ENCODE results near the gene EID2B. TPM values are rescaled to one million over a fixed set of nuclear protein-coding genes. Genes with fewer than 3 reads are reported as not detected.

The EID2B gene
- total and polyA plus RNA-seq, 8 donors: 2.0 to 5.6 (median 4.6) TPM

- peaks cover 39 to 99% of the 10 kb centered on the region in 2 donors for H3K27me3 ChIP-seq
- peak overlapping the region; percentile 11 to 34 for H3K4me3 ChIP-seq
- no peak for ATAC-seq
- H3K4me1 ChIP-seq: peaks cover 0 to 12% of the 10 kb centered on the region in 2 donors
- intact Hi-C loops (cut with DNase I): no loop called here
- no peak for DNase-seq
- no peaks in the 10 kb centered on the region for H3K36me3 ChIP-seq
- H3K27ac ChIP-seq: no peak overlapping the region
- no peaks in the 10 kb centered on the region for H3K9me3 ChIP-seq
- no peak for TF ChIP-seq CTCF (IDR thresholded peaks at IDR 0.05)
Observed at GRCh38 chr19:39507715-39508364, 24.8 kb downstream of the EID2B start.

- no peak for TF ChIP-seq CTCF (IDR thresholded peaks at IDR 0.05)
- intact Hi-C loops (cut with DNase I): no loop called here
- Histone ChIP-seq H3K4me1 (peaks cover 0 to 16% of the 10 kb centered on the region in 2 donors), H3K4me3 (peak overlapping the region; percentile 11 to 34), H3K27ac (no peak overlapping the region), H3K36me3 (no peaks in the 10 kb centered on the region), H3K27me3 (peaks cover 38 to 99% of the 10 kb centered on the region in 2 donors), H3K9me3 (no peaks in the 10 kb centered on the region)
- peak; percentile 47 for ATAC-seq
- DNase-seq: peak in 2 of 4 donors; percentile 50 to 71
Observed at GRCh38 chr19:39506944-39507714, 25.5 kb downstream of the EID2B start.

DNA sequence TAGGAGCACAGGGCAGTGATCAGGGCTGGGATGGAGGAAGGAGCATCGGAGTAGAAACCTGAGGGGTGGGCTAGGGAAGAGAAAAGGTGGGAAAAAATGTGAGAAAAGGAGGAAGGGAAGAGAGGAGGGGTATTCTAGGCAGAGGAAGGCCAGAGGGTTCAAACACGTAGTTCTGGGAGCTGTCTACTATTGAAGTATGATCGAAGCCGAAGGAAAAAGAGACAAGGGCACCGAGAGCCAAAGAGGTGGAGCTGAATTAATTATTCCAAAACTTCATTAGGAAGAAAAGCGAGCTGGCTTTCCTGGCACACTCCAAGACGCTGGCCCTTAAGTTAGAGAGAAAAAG is 26.1 kb downstream of the EID2B start:
- no peak for ATAC-seq
- no peak overlapping the region for H3K4me3 ChIP-seq

DNA sequence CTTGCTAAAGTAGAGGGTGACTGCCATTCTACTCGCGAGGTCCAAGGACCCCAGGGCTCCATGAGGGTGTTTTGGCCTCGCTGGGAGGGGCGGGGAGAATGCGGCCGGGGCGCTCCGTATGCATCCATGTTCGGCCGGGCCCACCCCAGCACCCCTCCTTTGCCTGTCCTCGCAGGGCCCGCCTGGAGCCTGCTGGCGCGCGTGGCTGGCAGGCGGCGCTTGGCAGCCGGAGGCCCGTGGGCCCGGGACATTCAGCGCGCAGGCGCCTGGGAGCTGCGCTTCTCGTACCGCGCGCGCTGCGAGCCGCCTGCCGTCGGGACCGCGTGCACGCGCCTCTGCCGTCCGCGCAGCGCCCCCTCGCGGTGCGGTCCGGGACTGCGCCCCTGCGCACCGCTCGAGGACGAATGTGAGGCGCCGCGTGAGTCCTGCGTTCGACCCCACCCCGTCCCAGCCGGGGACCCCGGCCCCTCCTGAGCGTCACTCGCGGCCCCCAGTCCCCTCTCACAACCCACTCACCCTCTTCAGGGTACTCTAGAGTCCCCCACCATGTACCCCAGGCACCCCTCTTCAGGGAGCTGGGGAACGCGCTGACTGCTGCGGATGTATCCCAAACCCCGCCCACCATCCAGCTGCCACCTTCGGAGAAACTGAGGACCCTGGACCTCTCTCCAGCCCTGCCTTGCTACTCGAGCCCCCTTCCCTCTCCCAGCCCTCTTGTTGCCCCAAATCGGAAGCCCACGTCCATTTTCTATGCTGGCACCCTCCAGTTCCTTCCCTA is 29.8 kb downstream of the EID2B start:
- peak; percentile 81 to 92 for TF ChIP-seq CTCF (IDR thresholded peaks at IDR 0.05)
- no peaks in the 10 kb centered on the region for H3K9me3 ChIP-seq
- peaks cover 60 to 100% of the 10 kb centered on the region in 2 donors for H3K27me3 ChIP-seq
- no peaks in the 10 kb centered on the region for H3K36me3 ChIP-seq
- intact Hi-C loops (cut with DNase I): no loop called here
- no peak overlapping the region for H3K4me3 ChIP-seq
- DNase-seq (peak in 3 of 4 donors; percentile 49 to 92 (median 74)), ATAC-seq (peak; percentile 91)
- peaks cover 3 to 29% of the 10 kb centered on the region in 2 donors for H3K4me1 ChIP-seq
- no peak overlapping the region for H3K27ac ChIP-seq

More for the DNA sequence above, 26.1 kb downstream of the EID2B start:
- no peak for DNase-seq
- H3K27me3 ChIP-seq: peaks cover 38 to 99% of the 10 kb centered on the region in 2 donors
- no peak overlapping the region for H3K27ac ChIP-seq
- TF ChIP-seq CTCF (IDR thresholded peaks at IDR 0.05): no peak
- no peaks in the 10 kb centered on the region for H3K9me3 ChIP-seq
- peaks cover 0 to 16% of the 10 kb centered on the region in 2 donors for H3K4me1 ChIP-seq
- no peaks in the 10 kb centered on the region for H3K36me3 ChIP-seq
- intact Hi-C loops (cut with DNase I): no loop called here

- no peak overlapping the region for H3K4me3 ChIP-seq
- peaks cover 8 to 24% of the 10 kb centered on the region in 2 donors for H3K4me1 ChIP-seq
- DNase-seq (no peak), ATAC-seq (no peak)
- H3K36me3 ChIP-seq: no peaks in the 10 kb centered on the region
- TF ChIP-seq CTCF (IDR thresholded peaks at IDR 0.05): no peak
- intact Hi-C loops (cut with DNase I): no loop called here
- no peaks in the 10 kb centered on the region for H3K9me3 ChIP-seq
- H3K27me3 ChIP-seq: peaks cover 62 to 100% of the 10 kb centered on the region in 2 donors
- no peak overlapping the region for H3K27ac ChIP-seq
Observed at GRCh38 chr19:39501340-39501739, 31.3 kb downstream of the EID2B start.
